Endothelial cell of umbilical vein (primary cell): Measurements from ENCODE around the gene GBE1. TPM values are rescaled to one million over a fixed set of nuclear protein-coding genes. Genes with fewer than 3 reads are reported as not detected.

Experiments used
- BruUV-seq: library from RNA; stranded (reverse); fragments of 400-500 nt; replicated peaks from 2 replicates; lab custom pipeline; 2021; lab: Mats Ljungman, UMichigan
- CTCF ChIA-PET: fragments of 300-600, 350-600 bp; sonication (Branson Sonifier 250); formaldehyde crosslinking; loops from one replicate; lab custom pipeline; 2021; ENCODE audit warnings: antibody characterized with exemption, inconsistent platforms; lab: Charles Lee
- POLR2A ChIA-PET: fragments of 300-600, 350-600 bp; sonication (Branson Sonifier 250); formaldehyde crosslinking; loops from one replicate; lab custom pipeline; 2021; ENCODE audit warnings: antibody characterized with exemption, inconsistent platforms; lab: Charles Lee
- DNase-seq: peaks from one replicate; pipeline ENCODE4 v3.0.0-alpha.2; 2011; ENCODE audit warnings: low read depth, low spot score
- FAIRE-seq: peaks from 2 replicates; lab custom pipeline; 2011; peaks lifted over from hg19 to GRCh38; lab: Jason Lieb, UNC
- H2AFZ ChIP-seq: 2 replicates; pipeline ENCODE4 v1.6.0; 2012; ENCODE audit warnings: low read depth, low read length, control low read depth, inconsistent platforms
- H3K27ac ChIP-seq: 2 replicates; pipeline ENCODE4 v1.5.1; 2011; ENCODE audit warnings: low read depth, mild to moderate bottlenecking, control low read depth, low read length, moderate library complexity; ENCODE audit not compliant: insufficient read depth
- H3K27me3 ChIP-seq, 2 experiments: 2 replicates each; pipeline versions ENCODE4 v1.6.0 to v1.6.1; 2011; ENCODE audit warnings: low read length in 2 of 2, mixed read lengths in 1 of 2; ENCODE audit not compliant: control insufficient read depth in 2 of 2, insufficient read depth in 2 of 2
- H3K36me3 ChIP-seq, 2 experiments: 2 replicates in 1 of 2; 3 replicates in 1 of 2; pipeline ENCODE4 v1.5.1; 2011; ENCODE audit warnings: low read length in 2 of 2, mild to moderate bottlenecking in 1 of 2, moderate library complexity in 1 of 2; ENCODE audit not compliant: control insufficient read depth in 2 of 2, insufficient read depth in 2 of 2; ENCODE audit errors: extremely low read depth in 1 of 2
- H3K4me1 ChIP-seq: 3 replicates; pipeline ENCODE4 v1.5.1; 2011; ENCODE audit warnings: mild to moderate bottlenecking, low read length; ENCODE audit not compliant: control insufficient read depth, insufficient read depth; ENCODE audit errors: extremely low read depth
- H3K4me2 ChIP-seq: 2 replicates; pipeline ENCODE4 v1.6.1; 2011; ENCODE audit warnings: low read length, control low read depth, mixed read lengths; ENCODE audit not compliant: insufficient read depth
- H3K4me3 ChIP-seq, 3 experiments: fragments of 200-600 bp in 1 of 3; sonication (generic), shearing (Covaris generic) in 1 of 3; replicated peaks in 1 of 3; 2 replicates each; pipeline ENCODE4 v1.5.1; 2011 to 2016; ENCODE audit warnings: control low read depth in 3 of 3, low read length in 3 of 3, mild to moderate bottlenecking in 2 of 3, inconsistent platforms in 1 of 3, low read depth in 1 of 3, moderate library complexity in 1 of 3; ENCODE audit not compliant: insufficient read depth in 1 of 3
- H3K79me2 ChIP-seq: 2 replicates; pipeline ENCODE4 v1.6.0; 2012; ENCODE audit warnings: low read length, inconsistent platforms; ENCODE audit not compliant: control insufficient read depth, insufficient read depth
- H3K9ac ChIP-seq: replicated peaks from 2 replicates; pipeline ENCODE3; 2011; ENCODE audit warnings: low read length, control low read depth; ENCODE audit not compliant: insufficient read depth; ENCODE audit errors: extremely low read depth
- H3K9me1 ChIP-seq: replicated peaks from 3 replicates; pipeline ENCODE4 v1.6.0; 2011; ENCODE audit warnings: mild to moderate bottlenecking, low read length; ENCODE audit not compliant: control insufficient read depth, insufficient read depth; ENCODE audit errors: extremely low read depth
- H3K9me3 ChIP-seq: replicated peaks from 2 replicates; pipeline ENCODE4 v1.5.1; 2012; ENCODE audit warnings: low read length, inconsistent platforms; ENCODE audit not compliant: control insufficient read depth, insufficient read depth
- H4K20me1 ChIP-seq: replicated peaks from 2 replicates; pipeline ENCODE3; 2011; ENCODE audit warnings: mild to moderate bottlenecking, low read length; ENCODE audit not compliant: control insufficient read depth, insufficient read depth; ENCODE audit errors: extremely low read depth
- CTCF ChIP-seq, 2 donors: IDR thresholded peaks; 1 replicate in 1 of 2; 2 replicates in 1 of 2; pipeline ENCODE4 v1.5.1; 2011; ENCODE audit warnings: low read length in 2 of 2, mild to moderate bottlenecking in 2 of 2, moderate library complexity in 2 of 2, control low read depth in 1 of 2, inconsistent platforms in 1 of 2, low read depth in 1 of 2; ENCODE audit not compliant: insufficient read depth in 1 of 2; ENCODE audit errors: extremely low read depth in 1 of 2
- EZH2 ChIP-seq: IDR thresholded peaks from 2 replicates; pipeline ENCODE4 v1.6.1; 2012; ENCODE audit warnings: borderline replicate concordance, low read depth, mild to moderate bottlenecking, moderate library complexity, low read length, inconsistent platforms; ENCODE audit not compliant: severe bottlenecking
- FOS ChIP-seq: IDR thresholded peaks from 2 replicates; pipeline ENCODE4 v1.6.1; 2011; ENCODE audit warnings: mild to moderate bottlenecking, low read length, moderate library complexity, borderline replicate concordance; ENCODE audit not compliant: insufficient read depth
- GATA2 ChIP-seq: IDR thresholded peaks from 2 replicates; pipeline ENCODE4 v1.7.0; 2011; ENCODE audit warnings: low read depth, mild to moderate bottlenecking, moderate library complexity, mixed read lengths, low read length; ENCODE audit not compliant: insufficient read length, insufficient read depth
- JUN ChIP-seq: IDR thresholded peaks from 2 replicates; pipeline ENCODE4 v1.6.1; 2011; ENCODE audit warnings: borderline replicate concordance, low read depth; ENCODE audit not compliant: insufficient read length, insufficient read depth
- MAX ChIP-seq: IDR thresholded peaks from 2 replicates; pipeline ENCODE4 v1.6.1; 2011; ENCODE audit not compliant: insufficient read depth, insufficient read length
- MYC ChIP-seq: IDR thresholded peaks from one replicate; pipeline ENCODE4 v1.6.1; 2011; ENCODE audit warnings: mild to moderate bottlenecking, low read depth, low read length
- POLR2A ChIP-seq: IDR thresholded peaks from 2 replicates; pipeline ENCODE4 v1.6.1; 2012; ENCODE audit warnings: low read depth, mild to moderate bottlenecking, control low read depth, low read length
- POLR2AphosphoS5 ChIP-seq: IDR thresholded peaks from 2 replicates; pipeline ENCODE4 v1.6.1; 2012; ENCODE audit warnings: low read depth, mild to moderate bottlenecking, control low read depth, low read length, moderate library complexity; ENCODE audit not compliant: insufficient read depth
- dilution Hi-C: fragments of 300-500 bp; cut with MboI; formaldehyde crosslinking; loops from one replicate; pipeline ENCODE4 v1.15.0; 2019; ENCODE audit warnings: low sequenced_read_pairs; ENCODE audit not compliant: extremely low pct_ligation_motif_present
- intact Hi-C: fragments of 100-400 bp; cut with micrococcal nuclease; formaldehyde crosslinking; loops from one replicate; pipeline ENCODE4 v1.10.0; 2022
- polyA plus RNA-seq, 4 experiments: library from polyadenylated mRNA; depleted of rRNA in 3 of 4; stranded (reverse) in 3 of 4; unstranded in 1 of 4; fragments of >200 nt; gene quantifications; 2 replicates each; pipeline versions ENCODE4 v1.2.1 to v1.2.3, GENCODE V29; 2011 to 2012; ENCODE audit warnings: missing spikeins in 1 of 4
- total RNA-seq: library from RNA; stranded (reverse); gene quantifications from 2 replicates; pipeline ENCODE4 v1.2.3, GENCODE V29; 2021

GBE1 gene
- total and polyA plus RNA-seq, 2 donors (not counting 3 experiments of a cell fraction or from before 2014, with no cell fraction given) = 35.9 to 110 TPM

- DNase-seq (no peak), FAIRE-seq (no peak)
- Histone ChIP-seq H4K20me1 (no peaks in the 10 kb centered on the region), H3K9me3 (no peaks in the 10 kb centered on the region), H3K27ac (no peak overlapping the region), H3K4me1 (no peaks in the 10 kb centered on the region), H2AFZ (no peak overlapping the region), H3K27me3 (no peaks in the 10 kb centered on the region), H3K79me2 (no peaks in the 10 kb centered on the region), H3K4me2 (no peak overlapping the region), H3K36me3 (peaks cover 0 to 3% of the 10 kb centered on the region in 2 experiments), H3K4me3 (no peak overlapping the region), H3K9me1 (no peaks in the 10 kb centered on the region), H3K9ac (no peak overlapping the region)
- no TSS peak for BruUV-seq
- TF ChIP-seq MYC = no peak
- no peak for TF ChIP-seq JUN
- TF ChIP-seq GATA2 = no peak
- no peak for TF ChIP-seq MAX
- TF ChIP-seq EZH2 = no peak
- TF ChIP-seq FOS = no peak
- TF ChIP-seq CTCF (IDR thresholded peaks at IDR 0.05; ENCODE audit: extremely low read depth in 1 of 2, insufficient read depth in 1 of 2, low read depth in 1 of 2, low read length in 2 of 2) = no peak
- TF ChIP-seq POLR2A = no peak
- TF ChIP-seq POLR2AphosphoS5 = no peak
- POLR2A ChIA-PET = no interaction called here
- dilution Hi-C loops (no loop called here), intact Hi-C loops (no loop called here)
- CTCF ChIA-PET = no interaction called here
Measured at GRCh38 chr3:81550415-81550814, 211.0 kb downstream of the GBE1 start.
